ENCODE results near the gene MT1G.

MT1G gene

DNA sequence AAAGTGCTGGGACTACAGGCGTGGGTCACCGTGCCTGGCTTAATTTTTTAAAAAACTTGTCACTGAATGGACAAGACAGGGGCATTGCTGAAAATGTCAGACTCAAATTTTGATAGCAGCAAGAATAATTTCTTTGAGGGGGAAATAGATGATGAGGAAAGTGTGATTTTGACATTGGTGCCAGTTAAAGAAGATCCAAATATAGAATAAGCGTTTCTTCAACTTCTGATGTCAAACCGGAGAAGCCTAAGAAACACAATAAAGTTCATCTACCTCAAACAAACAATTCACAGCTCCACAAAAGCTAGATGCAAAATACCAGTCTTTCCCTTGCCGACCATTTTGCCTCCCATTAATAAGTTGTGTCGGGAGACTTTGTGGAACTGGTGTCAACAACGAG is 18.9 kb upstream of the MT1G start:
- H3K4me3 ChIP-seq (ENCODE audit: control insufficient read depth, low read depth, low read length) = no peak overlapping the region
- DNase-seq (ENCODE audit: low read depth) = no peak
- TF ChIP-seq, protein P1, sequence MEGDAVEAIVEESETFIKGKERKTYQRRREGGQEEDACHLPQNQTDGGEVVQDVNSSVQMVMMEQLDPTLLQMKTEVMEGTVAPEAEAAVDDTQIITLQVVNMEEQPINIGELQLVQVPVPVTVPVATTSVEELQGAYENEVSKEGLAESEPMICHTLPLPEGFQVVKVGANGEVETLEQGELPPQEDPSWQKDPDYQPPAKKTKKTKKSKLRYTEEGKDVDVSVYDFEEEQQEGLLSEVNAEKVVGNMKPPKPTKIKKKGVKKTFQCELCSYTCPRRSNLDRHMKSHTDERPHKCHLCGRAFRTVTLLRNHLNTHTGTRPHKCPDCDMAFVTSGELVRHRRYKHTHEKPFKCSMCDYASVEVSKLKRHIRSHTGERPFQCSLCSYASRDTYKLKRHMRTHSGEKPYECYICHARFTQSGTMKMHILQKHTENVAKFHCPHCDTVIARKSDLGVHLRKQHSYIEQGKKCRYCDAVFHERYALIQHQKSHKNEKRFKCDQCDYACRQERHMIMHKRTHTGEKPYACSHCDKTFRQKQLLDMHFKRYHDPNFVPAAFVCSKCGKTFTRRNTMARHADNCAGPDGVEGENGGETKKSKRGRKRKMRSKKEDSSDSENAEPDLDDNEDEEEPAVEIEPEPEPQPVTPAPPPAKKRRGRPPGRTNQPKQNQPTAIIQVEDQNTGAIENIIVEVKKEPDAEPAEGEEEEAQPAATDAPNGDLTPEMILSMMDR (IDR thresholded peaks at IDR 0.05; ENCODE audit: control insufficient read depth, insufficient read depth, low read depth, low read length, missing control alignments) = no peak

DNA sequence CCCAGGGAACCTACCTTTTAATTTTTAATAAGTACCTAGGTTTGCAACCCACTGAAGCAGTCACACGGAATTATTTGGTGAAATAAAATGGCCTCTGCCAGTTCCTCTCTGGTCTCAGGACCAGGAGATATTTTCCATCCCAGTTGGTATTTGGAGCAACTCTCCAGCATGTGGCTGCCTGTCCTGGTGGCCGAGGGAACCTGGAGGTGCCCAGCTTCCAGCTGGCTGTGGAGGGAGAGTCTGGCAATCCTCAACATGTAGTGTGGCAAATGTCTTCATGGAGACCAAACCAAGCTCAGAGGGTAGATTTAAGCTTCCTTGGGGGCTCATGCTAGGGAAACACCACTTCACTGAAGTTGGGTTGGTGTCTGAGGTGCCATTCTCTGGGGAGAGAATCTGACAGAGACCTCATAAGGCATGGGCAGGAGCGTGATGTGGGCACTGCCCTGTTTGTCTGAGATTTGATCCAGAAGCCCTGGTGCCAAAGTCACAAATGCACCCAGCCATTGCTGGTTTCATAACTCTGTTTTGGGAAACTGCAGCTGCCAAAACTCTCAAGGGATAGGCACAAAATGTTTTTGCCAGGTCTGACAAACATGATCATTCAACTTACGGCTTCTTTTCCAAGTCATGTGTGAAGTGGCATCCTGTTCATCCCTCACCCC is 17.2 kb upstream of the MT1G start:
- TF ChIP-seq, protein P1 (IDR thresholded peaks at IDR 0.05; ENCODE audit: control insufficient read depth, insufficient read depth, low read depth, low read length, missing control alignments) = no peak
- no peak overlapping the region for H3K4me3 ChIP-seq (ENCODE audit: control insufficient read depth, low read depth, low read length)
- no peak for DNase-seq (ENCODE audit: low read depth)

DNA sequence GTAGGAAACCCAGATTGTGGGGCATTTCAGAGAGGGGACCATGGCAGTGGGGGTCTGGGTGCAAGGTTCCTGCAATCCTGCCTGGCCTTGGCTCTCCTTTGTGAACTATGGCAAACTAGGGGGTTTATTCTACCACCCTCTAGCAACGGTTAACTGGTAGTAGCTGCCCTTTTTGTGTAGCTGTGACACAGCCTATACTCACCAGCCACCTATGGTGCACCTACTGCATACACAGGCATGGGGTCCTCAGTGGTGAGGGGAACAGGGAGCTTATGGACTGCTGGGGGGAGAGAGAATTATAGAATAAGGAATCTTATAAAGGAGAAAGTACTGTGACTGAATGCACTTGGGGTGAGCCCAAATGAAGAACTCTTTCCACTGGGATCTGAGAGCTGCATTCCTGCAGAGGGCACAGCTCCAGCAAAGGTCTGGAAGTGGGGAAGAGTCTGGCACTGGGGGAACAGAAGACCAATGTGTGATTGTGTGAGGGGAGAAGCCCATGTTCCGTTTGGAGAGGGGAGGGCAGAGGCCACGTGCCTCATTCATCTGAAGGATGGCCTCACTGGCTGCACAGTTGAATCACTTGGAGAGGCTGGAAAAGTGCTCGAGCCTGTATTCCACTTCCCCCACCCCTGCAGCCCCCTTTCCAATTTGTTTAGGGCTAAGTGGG is 16.5 kb upstream of the MT1G start:
- TF ChIP-seq, protein P1 (IDR thresholded peaks at IDR 0.05; ENCODE audit: control insufficient read depth, insufficient read depth, low read depth, low read length, missing control alignments) = no peak
- no peak for DNase-seq (ENCODE audit: low read depth)
- no peak overlapping the region for H3K4me3 ChIP-seq (ENCODE audit: control insufficient read depth, low read depth, low read length)

DNA sequence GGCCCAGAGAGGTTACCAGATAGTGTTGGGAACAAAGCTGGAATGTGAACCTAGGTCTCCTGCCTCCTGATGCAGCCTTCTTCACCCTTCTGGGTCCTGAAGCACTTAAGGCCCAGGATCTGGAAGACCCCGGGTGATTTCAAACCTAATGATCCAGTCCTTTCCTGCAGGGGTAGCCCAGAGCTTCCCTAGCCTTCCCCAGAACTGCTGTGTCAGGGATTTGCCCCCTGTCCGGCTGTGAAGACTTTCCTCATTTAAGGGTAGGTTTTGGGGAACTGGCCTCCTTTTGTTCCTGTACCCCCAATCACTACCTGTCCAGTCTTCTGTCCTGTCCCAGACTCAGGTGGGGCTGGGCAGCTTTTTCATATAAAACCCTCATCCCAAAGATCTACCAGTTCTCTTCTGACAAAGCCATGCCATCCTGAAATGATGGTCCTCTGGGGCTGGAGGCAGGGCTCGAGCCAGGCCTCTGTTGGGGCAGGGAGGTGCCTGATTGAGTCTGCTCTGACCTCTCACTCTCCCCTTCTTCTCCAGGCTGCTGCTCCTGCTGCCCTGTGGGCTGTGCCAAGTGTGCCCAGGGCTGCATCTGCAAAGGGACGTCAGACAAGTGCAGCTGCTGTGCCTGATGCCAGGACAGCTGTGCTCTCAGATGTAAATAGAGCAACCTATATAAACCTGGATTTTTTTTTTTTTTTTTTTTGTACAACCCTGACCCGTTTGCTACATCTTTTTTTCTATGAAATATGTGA is 15.7 kb upstream of the MT1G start:
- TF ChIP-seq, protein P1 (IDR thresholded peaks at IDR 0.05; ENCODE audit: control insufficient read depth, insufficient read depth, low read depth, low read length, missing control alignments) = no peak
- DNase-seq (ENCODE audit: low read depth) = no peak
- peak overlapping the region; percentile 66 for H3K4me3 ChIP-seq (ENCODE audit: control insufficient read depth, low read depth, low read length)

DNA sequence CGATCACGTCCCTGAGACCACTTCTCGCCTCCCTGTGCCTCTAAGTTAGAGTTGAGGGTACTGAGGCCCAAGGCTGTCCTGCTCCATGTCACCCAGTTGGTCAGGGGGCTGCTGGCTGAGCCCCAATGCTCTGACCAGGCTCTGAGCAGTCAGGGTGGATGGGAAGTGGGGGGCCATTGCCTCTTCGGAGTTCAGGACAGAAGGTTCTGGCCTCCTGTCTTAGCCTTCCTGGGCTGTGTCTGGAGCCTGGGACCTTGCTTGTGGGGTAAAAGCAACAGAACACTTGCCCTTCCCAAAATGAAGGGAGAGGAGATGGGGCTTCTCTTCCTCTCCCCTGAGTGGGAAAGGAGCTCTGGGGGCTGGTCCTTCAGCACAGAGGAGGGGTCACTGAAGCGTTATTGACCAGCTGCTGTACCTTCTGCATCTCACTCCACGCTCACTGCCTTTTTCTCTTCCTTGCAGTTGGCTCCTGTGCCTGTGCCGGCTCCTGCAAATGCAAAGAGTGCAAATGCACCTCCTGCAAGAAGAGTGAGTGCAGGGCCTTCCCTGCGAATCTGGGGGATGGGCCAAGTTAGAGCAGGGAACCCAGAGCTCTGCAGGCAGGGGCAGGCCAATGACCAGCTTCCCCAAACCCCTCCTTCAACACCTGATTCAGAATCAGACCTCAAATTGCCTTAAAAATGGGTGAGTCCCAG is 15.0 kb upstream of the MT1G start:
- no peak for DNase-seq (ENCODE audit: low read depth)
- TF ChIP-seq, protein P1 (IDR thresholded peaks at IDR 0.05; ENCODE audit: control insufficient read depth, insufficient read depth, low read depth, low read length, missing control alignments) = no peak

DNA sequence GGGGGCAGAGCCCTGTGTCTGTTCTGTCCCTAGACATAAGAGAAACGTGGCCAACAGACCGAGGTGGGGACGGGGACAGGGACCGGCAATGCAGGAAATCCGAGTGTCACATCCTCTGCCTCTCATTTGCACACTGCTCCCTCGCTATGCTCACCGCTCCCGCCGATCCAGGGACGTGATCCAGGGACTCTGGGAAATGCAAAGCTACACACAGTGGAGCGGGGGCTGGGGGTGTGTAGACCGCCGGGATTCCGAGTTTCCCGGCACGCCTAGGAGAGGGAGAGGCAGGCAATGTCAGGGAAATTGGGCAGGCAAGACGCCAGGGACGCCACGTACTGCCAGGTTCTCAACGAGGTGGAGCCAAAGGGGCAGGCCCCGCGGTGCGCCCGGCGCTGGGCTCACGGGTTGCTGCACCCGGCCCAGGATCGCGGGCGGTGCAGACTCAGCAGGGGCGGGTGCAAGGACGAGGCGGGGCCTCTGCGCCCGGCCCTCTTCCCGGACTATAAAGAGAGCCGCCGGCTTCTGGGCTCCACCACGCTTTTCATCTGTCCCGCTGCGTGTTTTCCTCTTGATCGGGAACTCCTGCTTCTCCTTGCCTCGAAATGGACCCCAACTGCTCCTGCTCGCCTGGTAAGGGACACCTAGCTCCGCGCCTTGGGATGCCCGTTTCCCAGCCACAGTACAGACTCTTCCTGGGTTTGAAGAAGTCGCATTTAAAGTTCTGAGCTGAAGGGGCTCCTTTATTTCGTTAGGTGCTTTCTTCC is 14.3 kb upstream of the MT1G start, which contains the start of gene MT1X:
TSS of gene MT1X (plus strand) at position 532 of the 764 bp plus-strand sequence. CDS start at position 603, 71 bp downstream.
- peak within 1 kb of the TSS; percentile 66 for H3K4me3 ChIP-seq (ENCODE audit: control insufficient read depth, low read depth, low read length)
- DNase-seq (ENCODE audit: low read depth) = peak; percentile 48
- TF ChIP-seq, protein P1 (IDR thresholded peaks at IDR 0.05; ENCODE audit: control insufficient read depth, insufficient read depth, low read depth, low read length, missing control alignments) = no peak

More for the DNA sequence above, 15.0 kb upstream of the MT1G start:
- H3K4me3 ChIP-seq (ENCODE audit: control insufficient read depth, low read depth, low read length) = peak overlapping the region; percentile 66
